GM12801 (cell line): ENCODE results near the gene BEND6.

Experiments
- CTCF ChIP-seq: IDR thresholded peaks from one replicate; pipeline ENCODE4 v1.5.1; 2011; ENCODE audit warnings: control low read depth; ENCODE audit not compliant: insufficient read length; ENCODE audit errors: extremely low read depth

Gene BEND6

DNA sequence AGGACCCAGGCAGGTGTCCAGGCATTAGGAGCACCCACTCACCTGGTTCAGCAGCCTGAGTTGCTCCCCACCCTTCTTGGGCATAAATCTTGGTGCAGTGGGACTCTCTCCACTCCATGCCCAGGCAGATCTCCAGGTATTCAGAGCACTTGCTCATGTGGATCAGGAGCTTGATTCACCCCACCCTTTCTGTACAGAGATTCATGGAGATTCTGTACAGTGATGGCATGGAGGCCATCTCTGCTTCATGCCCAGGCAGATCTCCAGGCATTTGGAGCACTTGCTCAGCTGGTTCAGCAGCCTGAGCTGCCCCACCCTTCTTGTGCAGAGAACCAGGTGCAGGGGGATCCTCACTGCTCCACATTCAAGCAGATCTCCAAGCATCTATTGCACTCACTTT is 44.1 kb downstream of the BEND6 start:
- no peak for TF ChIP-seq CTCF

DNA sequence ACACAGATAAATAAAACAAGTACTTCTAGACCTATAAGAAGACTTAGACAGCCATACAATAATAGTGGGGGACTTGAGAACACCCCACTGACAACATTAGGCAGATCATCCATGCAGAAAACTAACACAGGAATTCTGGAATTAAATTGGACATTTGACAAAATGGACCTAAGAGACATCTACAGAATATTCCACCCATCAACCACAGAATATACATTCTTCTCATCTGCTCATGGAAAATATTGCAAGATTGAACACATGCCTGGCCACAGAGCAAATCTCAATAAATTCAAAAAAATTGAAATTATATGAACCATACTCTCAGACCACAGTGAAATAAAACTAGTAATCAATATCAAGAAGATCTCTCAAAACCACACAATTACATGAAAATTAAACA is 47.3 kb downstream of the BEND6 start:
- no peak for TF ChIP-seq CTCF

GRCh38 chr6:57004292-57004691 is 49.4 kb downstream of the BEND6 start:
- TF ChIP-seq CTCF = no peak

- TF ChIP-seq CTCF = no peak
Measured at GRCh38 chr6:57006101-57006500, 51.2 kb downstream of the BEND6 start.

DNA sequence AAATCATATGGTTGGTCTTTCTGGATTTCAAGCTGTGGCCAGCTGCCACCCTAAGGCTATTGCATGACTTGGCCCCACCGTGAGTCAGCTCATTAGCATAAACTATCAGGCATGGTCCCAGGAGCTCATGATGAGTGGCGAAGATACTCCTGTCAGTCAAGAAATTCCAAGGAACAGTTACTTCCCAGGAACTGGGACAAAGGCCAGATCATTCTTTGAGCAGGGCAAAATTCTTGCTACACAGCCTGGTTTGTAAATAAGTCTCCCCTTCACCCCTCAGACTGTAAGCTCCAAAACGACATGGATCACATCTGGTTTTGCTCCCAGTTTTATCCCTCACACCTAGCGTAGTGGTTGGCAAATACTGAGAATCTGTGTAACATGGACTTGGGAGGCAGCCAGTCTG is 58.6 kb downstream of the BEND6 start:
- TF ChIP-seq CTCF = no peak

DNA sequence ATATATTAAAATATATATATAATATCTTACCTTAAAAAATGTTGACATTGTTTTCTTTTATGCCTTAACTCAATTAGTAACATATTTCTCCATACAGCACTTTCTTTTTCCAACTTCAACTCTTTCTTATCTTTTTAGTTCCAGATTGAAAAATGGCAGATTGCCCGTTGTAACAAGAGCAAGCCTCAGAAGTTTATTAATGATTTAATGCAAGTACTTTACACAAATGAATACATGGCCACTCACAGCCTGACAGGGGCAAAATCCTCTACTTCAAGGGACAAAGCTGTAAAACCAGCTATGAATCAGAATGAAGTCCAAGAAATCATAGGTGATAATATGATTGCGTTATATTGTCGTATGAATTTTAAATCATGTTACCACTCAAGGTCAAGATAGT is 62.2 kb downstream of the BEND6 start:
- TF ChIP-seq CTCF = no peak

GRCh38 chr6:57017841-57018240 is 62.9 kb downstream of the BEND6 start:
- TF ChIP-seq CTCF = no peak

GRCh38 chr6:57019434-57019833 is 64.5 kb downstream of the BEND6 start:
- TF ChIP-seq CTCF = no peak
